Measurements from ENCODE around the gene ZGPAT.

Gene ZGPAT

DNA sequence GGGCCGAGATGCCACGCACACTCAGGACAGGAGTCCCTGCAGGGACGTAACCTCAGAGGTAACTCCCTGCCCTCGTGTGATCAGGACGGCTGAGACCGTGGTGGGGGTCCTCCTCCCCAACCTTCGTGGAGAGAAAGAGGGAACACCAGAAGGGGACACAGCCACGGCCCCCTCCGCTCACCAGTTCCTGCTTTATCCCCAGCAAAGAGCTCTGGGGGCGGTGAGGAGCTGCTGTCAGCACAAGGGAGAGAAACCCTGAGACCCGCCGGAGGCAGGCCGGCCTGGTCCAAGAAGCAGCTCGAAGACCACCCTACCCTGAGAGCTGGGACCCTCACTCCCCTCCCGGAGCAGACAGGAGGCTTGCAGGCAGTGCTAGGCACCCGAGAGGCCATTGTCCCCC, 76.1 kb downstream of the ZGPAT start:
- DNase-seq (ENCODE audit: low read depth), result no peak

DNA sequence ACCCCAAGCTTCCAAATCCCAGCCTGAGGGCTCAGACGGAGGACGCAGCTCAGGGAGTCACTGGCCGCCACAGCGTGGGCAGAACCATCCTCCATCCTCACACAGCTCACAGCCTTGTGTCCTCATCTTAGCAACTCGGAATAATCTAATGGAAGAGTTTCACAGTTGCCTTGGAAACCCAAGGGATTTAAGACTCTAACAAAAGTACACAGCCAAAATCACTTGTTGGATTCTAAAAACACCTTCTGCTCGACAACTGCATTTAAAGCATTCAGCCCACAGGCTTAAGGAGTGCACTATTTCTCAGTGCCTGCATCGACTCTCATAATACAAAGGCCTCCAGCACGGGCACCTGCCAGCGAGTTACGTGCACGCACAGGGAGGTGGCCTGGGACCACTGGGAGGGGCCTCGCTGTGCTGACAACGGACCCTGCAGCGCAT, 77.9 kb downstream of the ZGPAT start:
- no peak for DNase-seq (ENCODE audit: low read depth)
